Karpas-422 (cell line): ENCODE results near the gene CD58. TPM values are rescaled to one million over a fixed set of nuclear protein-coding genes. Genes with fewer than 3 reads are reported as not detected.
A peak's percentile ranks its signal among the peaks of the same experiment; 100 is the strongest.

Experiments
- DNase-seq: peaks from one replicate; pipeline ENCODE4 v3.0.0-alpha.2; 2015
- H2AFZ ChIP-seq: fragments of 200-600 bp; sonication (generic); 2 replicates; pipeline ENCODE4 v1.6.1; 2014; ENCODE audit warnings: antibody characterized with exemption, low read length, mixed read lengths
- H3K27ac ChIP-seq: fragments of 200-600 bp; sonication (generic); 2 replicates; pipeline ENCODE4 v1.5.1; 2014; ENCODE audit warnings: mild to moderate bottlenecking, low read length, moderate library complexity
- H3K27me3 ChIP-seq: fragments of 200-600 bp; sonication (generic); 2 replicates; pipeline ENCODE4 v1.6.1; 2014; ENCODE audit warnings: low read length, mixed read lengths
- H3K36me3 ChIP-seq: fragments of 200-600 bp; sonication (generic); 2 replicates; pipeline ENCODE4 v1.6.1; 2014; ENCODE audit warnings: low read length, mixed read lengths; ENCODE audit not compliant: insufficient read depth
- H3K4me1 ChIP-seq: fragments of 200-600 bp; sonication (generic); 2 replicates; pipeline ENCODE4 v1.6.1; 2014; ENCODE audit warnings: mild to moderate bottlenecking, low read length, mixed read lengths
- H3K4me2 ChIP-seq: fragments of 200-600 bp; sonication (generic); 2 replicates; pipeline ENCODE4 v1.6.1; 2014; ENCODE audit warnings: low read length, low read depth, mild to moderate bottlenecking; ENCODE audit not compliant: poor library complexity, severe bottlenecking
- H3K4me3 ChIP-seq: fragments of 200-600 bp; sonication (generic); 2 replicates; pipeline ENCODE4 v1.5.1; 2014; ENCODE audit warnings: mild to moderate bottlenecking, antibody characterized with exemption, low read length, mixed read lengths
- H3K79me2 ChIP-seq: fragments of 200-600 bp; sonication (generic); 2 replicates; pipeline ENCODE4 v1.6.1; 2014; ENCODE audit warnings: mild to moderate bottlenecking, low read length, mixed read lengths
- H3K9ac ChIP-seq: fragments of 200-600 bp; sonication (generic); 2 replicates; pipeline ENCODE4 v1.6.0; 2014; ENCODE audit warnings: low read length
- H3K9me2 ChIP-seq: fragments of 200-600 bp; sonication (generic), shearing (Covaris generic); replicated peaks from 2 replicates; pipeline ENCODE4 v1.6.0; 2014; ENCODE audit warnings: mild to moderate bottlenecking, low read length, moderate library complexity; ENCODE audit not compliant: insufficient read depth
- H3K9me3 ChIP-seq: fragments of 300-700, 200-600 bp; sonication (generic); 2 replicates; pipeline ENCODE4 v1.6.1; 2014; ENCODE audit warnings: low read length, mixed read lengths
- H4K20me1 ChIP-seq: fragments of 200-600 bp; sonication (generic); 2 replicates; pipeline ENCODE4 v1.6.1; 2014; ENCODE audit warnings: mild to moderate bottlenecking, antibody characterized with exemption, low read length, low read depth; ENCODE audit not compliant: insufficient read depth
- total RNA-seq: library from RNA; depleted of rRNA; stranded (reverse); fragments of >200 nt; shearing (Covaris generic); gene quantifications from 2 replicates; pipeline ENCODE4 v1.2.3, GENCODE V29; 2014; ENCODE audit warnings: low replicate concordance

Gene CD58
- total RNA-seq, 1 experiment from 2014 or later: 1.2 TPM

DNA sequence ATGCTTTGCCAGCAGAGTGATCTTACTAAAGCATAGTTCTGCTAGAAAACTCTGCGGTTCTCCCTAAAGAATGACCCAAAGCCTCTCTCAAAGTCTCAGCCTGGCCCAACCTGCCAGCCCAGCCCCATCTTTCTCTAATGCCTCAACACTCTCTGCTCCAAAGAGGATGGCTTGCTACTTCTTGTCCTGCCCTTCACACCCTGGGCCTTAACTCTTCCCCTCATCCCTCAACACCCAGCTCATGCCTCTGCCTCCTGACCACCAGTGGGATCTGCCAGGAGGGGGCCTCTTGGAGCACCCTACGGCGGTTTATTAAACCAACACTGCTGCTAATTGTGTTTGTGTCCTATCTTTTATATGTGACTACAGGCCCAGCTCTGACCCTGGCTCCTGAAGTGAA is 52.4 kb downstream of the CD58 start:
- Histone ChIP-seq H3K4me3 (no peak overlapping the region), H3K36me3 (no peaks in the 10 kb centered on the region), H3K27me3 (no peaks in the 10 kb centered on the region), H3K9me2 (no peaks in the 10 kb centered on the region), H2AFZ (no peak overlapping the region), H3K79me2 (no peaks in the 10 kb centered on the region), H3K27ac (no peak overlapping the region), H3K4me1 (peaks cover 9% of the 10 kb centered on the region), H3K4me2 (no peak overlapping the region), H3K9me3 (no peaks in the 10 kb centered on the region), H3K9ac (no peak overlapping the region), H4K20me1 (no peaks in the 10 kb centered on the region)
- DNase-seq: no peak

DNA sequence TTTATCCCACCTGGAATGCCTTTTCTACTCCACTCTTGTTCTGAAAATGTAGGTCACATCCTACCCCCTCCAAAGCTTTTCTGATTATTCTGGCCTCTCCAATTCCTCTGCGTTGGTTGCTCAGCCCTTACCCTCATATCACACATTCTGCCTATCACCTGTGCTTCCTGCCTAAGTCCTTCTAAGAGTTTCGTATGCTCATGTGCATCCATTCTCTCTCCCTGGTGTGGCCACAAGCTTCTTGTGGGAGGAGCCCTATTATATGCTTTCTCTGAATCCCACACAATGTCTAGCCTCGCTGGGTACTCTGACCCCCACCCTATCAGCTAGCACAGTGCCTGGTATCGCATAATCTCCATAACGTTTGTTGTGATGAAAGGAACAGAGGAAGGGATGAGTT is 54.2 kb downstream of the CD58 start:
- H3K9me2 ChIP-seq: no peaks in the 10 kb centered on the region
- no peaks in the 10 kb centered on the region for H3K36me3 ChIP-seq
- no peaks in the 10 kb centered on the region for H3K9me3 ChIP-seq
- no peak for DNase-seq
- H3K79me2 ChIP-seq: no peaks in the 10 kb centered on the region
- H3K4me1 ChIP-seq: peaks cover 9% of the 10 kb centered on the region
- no peak overlapping the region for H3K4me2 ChIP-seq
- no peak overlapping the region for H3K27ac ChIP-seq
- no peaks in the 10 kb centered on the region for H4K20me1 ChIP-seq
- no peak overlapping the region for H3K9ac ChIP-seq
- H3K27me3 ChIP-seq: no peaks in the 10 kb centered on the region
- no peak overlapping the region for H2AFZ ChIP-seq
- H3K4me3 ChIP-seq: no peak overlapping the region

DNA sequence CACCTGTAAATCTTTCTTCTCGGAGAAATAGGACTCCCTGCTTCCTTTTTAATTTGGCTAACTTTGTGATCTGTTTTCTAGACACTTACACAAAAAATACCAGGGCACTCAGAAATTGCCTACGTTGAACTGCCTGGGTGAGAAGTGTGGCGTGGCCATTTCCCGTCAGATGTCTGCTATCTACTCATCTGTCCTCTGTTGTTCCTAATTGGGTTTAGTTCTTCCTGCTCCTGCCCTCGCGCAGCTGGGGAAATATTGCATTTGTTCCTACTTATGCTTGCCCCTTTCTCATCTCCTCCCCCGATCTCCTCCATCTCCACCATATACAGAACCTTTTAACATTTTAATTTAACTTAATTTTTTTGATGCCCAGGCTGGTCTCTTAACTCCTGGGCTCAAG is 55.1 kb downstream of the CD58 start:
- Histone ChIP-seq H3K9me3 (no peaks in the 10 kb centered on the region), H2AFZ (peak overlapping the region; percentile 52; the same call in 1 of the 2 replicates), H4K20me1 (no peaks in the 10 kb centered on the region), H3K9me2 (no peaks in the 10 kb centered on the region), H3K27me3 (no peaks in the 10 kb centered on the region), H3K27ac (no peak overlapping the region), H3K4me2 (no peak overlapping the region), H3K9ac (no peak overlapping the region), H3K4me1 (peaks cover 9% of the 10 kb centered on the region), H3K79me2 (no peaks in the 10 kb centered on the region), H3K4me3 (no peak overlapping the region), H3K36me3 (no peaks in the 10 kb centered on the region)
- DNase-seq: no peak

DNA sequence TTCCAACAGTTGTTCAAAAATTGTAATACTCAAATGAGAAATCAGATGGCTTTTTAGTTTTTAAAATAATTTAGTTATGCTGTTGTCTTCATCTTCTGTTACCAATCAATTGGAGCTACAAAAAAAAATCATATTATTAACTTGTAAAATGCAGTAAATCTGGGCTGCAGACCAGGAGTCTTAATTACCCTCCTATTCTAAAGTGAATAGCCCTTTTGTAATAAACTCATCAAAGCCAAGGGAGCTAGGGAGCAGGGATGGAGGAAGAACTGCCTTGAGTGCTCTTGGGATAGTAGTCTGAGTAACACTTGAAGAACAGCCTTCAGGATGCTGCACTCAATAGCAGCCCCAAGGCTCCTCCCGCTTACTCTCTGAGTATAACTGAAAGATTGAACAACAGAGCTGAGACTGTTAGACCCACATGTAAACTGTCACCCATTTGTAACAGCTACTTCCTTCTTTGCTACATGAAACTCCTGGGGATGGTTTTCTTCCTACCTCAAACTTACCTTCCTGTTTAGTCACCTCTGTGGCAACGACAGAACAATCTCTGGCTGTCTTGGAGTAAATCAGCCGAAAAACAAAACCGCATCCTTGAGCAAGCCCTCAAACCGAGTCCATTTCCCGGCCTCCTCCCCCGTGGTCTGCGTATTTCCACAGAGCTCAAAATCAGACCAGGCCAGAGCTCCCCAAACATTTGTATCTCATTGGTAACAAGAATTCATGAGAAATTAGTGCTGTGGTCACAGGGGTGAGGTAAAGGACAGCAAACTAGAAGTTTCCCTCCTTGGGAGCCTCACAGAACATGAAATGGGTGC is 55.9 kb downstream of the CD58 start:
- H3K27me3 ChIP-seq: no peaks in the 10 kb centered on the region
- H2AFZ ChIP-seq: peak overlapping the region; percentile 52; the same call in 1 of the 2 replicates
- H3K9me3 ChIP-seq: no peaks in the 10 kb centered on the region
- H3K9ac ChIP-seq: no peak overlapping the region
- no peak overlapping the region for H3K27ac ChIP-seq
- H3K79me2 ChIP-seq: no peaks in the 10 kb centered on the region
- no peaks in the 10 kb centered on the region for H3K9me2 ChIP-seq
- peaks cover 9% of the 10 kb centered on the region for H3K4me1 ChIP-seq
- no peak for DNase-seq
- no peak overlapping the region for H3K4me3 ChIP-seq
- H3K4me2 ChIP-seq: peak overlapping the region; percentile 4
- no peaks in the 10 kb centered on the region for H4K20me1 ChIP-seq
- no peaks in the 10 kb centered on the region for H3K36me3 ChIP-seq

DNA sequence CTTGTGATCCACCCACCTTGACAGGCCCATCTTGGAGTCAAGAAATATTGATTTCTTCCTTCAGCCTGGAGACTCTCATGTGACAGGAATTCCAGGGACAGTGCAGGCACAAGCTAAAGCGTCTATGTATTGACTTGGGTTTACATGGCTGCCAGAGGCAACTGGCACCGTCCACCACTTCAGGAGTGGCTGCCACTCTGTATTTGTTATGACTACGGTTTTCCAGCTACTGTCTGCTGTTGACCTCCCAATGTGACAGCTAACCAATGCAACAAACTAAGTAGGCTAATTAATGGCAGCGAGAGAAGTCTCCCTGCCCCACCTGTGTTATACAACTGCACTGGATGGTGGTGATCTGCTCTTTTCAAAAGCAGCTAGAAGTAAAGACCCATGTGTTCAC is 56.9 kb downstream of the CD58 start:
- Histone ChIP-seq H3K9me2 (no peaks in the 10 kb centered on the region), H3K27me3 (no peaks in the 10 kb centered on the region), H3K4me3 (no peak overlapping the region), H3K9ac (no peak overlapping the region), H3K79me2 (no peaks in the 10 kb centered on the region), H3K9me3 (no peaks in the 10 kb centered on the region), H3K4me2 (no peak overlapping the region), H2AFZ (no peak overlapping the region), H3K36me3 (no peaks in the 10 kb centered on the region), H4K20me1 (no peaks in the 10 kb centered on the region), H3K4me1 (peaks cover 9% of the 10 kb centered on the region), H3K27ac (no peak overlapping the region)
- no peak for DNase-seq

DNA sequence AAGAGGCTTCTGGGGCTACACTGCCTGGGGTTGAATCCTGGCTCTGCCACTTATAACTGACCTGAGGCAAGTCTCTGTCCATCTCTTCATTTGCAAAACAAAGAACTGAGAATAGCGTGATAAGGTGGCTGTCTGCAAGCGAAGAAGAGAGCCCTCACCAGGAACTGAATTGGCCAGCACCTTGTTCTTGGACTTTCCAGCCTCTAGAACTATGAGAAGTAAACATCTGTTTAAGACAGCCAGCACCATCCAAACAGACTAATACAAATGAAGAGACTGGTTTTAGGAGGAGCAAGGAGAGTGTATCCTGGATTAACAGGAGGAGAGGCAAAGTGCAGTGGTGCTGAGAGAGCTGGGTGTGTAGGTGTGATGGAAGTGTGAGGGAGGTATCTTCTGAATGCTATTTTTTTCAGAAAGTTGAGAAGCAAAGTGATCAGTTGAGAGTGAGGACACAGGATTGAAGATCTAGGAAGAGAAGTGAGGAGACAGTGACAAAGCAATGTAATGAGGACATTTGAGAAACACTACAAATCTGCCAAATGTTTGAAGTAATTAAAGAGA is 59.3 kb downstream of the CD58 start:
- H3K9me2 ChIP-seq: no peaks in the 10 kb centered on the region
- no peak overlapping the region for H3K27ac ChIP-seq

DNA sequence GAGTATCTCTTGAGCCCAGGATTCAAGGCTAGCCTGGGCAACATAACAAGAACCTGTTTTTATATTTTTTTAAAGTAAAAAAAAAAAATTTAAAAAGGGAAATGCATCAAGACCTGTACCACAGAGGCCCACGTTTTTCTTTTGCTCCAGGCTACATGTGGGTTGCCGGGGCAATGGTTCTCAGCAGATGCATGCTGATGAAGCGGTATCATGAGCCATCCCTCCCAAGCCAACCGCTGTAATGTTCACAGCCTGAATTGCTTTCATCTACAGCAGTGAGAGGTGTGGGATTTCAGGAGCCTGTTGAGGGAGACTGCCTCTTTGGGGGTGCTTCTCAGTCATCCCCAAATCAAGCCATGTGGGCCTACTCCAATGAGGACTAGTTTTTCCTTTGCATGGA is 60.5 kb downstream of the CD58 start:
- Histone ChIP-seq H3K27ac (no peak overlapping the region), H3K9me3 (no peaks in the 10 kb centered on the region), H3K4me1 (peaks cover 7% of the 10 kb centered on the region), H2AFZ (no peak overlapping the region), H3K27me3 (no peaks in the 10 kb centered on the region), H3K4me2 (no peak overlapping the region), H3K79me2 (no peaks in the 10 kb centered on the region), H3K9ac (no peak overlapping the region), H3K36me3 (no peaks in the 10 kb centered on the region), H3K4me3 (no peak overlapping the region), H4K20me1 (no peaks in the 10 kb centered on the region), H3K9me2 (no peaks in the 10 kb centered on the region)
- no peak for DNase-seq

More for the DNA sequence above, 59.3 kb downstream of the CD58 start:
- Histone ChIP-seq H3K9ac (no peak overlapping the region), H2AFZ (no peak overlapping the region), H3K27me3 (no peaks in the 10 kb centered on the region), H3K36me3 (no peaks in the 10 kb centered on the region), H3K79me2 (no peaks in the 10 kb centered on the region), H3K4me2 (no peak overlapping the region), H3K4me1 (peaks cover 9% of the 10 kb centered on the region), H3K9me3 (no peaks in the 10 kb centered on the region), H3K4me3 (no peak overlapping the region), H4K20me1 (no peaks in the 10 kb centered on the region)
- no peak for DNase-seq

DNA sequence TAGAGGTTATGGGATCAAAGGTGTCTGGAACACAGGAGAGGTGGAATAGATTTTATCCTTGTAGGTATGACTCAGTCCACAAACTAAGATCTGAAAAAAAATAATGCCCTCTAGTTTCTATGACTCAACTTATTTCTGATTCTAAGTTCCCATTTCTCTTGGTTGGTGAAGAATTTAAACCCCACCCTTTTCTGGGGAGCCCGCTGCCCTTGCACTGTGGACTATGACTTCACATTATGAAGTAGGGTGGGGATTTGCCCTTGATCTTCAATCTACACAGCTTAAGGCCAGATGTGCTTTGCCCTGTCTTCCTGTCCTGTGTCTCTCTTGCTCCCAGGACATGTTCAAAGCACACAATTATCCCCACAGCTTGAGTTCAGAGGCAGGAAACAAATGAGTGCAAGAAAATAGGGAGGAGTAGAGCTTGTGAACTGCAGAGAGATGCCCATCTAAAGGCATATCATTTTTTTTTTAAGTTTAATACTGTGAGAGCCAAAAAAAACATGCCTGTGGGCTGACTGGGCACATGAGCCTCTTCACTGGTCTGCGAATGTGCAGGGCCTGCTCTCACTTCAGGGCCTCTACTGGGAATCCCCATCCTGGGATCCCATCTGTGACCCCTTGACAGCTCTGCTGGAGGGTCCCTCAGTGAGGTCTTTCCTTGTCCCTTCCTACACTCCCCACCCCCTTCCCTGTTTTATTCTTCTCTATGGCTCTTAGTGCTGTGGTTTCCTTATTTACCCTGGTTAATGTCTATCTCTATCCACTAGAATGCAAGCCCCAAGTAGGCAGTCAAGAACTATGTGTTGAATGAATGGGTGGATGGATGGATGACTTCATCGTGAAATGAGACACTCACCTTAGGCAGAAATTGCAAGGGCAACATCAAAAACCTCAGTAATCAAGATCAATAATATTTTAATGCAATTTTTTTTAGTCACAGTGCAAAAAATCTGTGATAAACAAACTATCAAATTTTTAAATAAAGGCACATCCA is 61.5 kb downstream of the CD58 start:
- Histone ChIP-seq H3K4me1 (no peaks in the 10 kb centered on the region), H3K27me3 (no peaks in the 10 kb centered on the region), H3K9me2 (no peaks in the 10 kb centered on the region), H2AFZ (no peak overlapping the region), H3K9ac (no peak overlapping the region), H3K36me3 (no peaks in the 10 kb centered on the region), H3K9me3 (no peaks in the 10 kb centered on the region), H3K27ac (no peak overlapping the region), H3K79me2 (no peaks in the 10 kb centered on the region), H3K4me3 (no peak overlapping the region), H3K4me2 (no peak overlapping the region), H4K20me1 (no peaks in the 10 kb centered on the region)
- no peak for DNase-seq
